K562 (cell line): ENCODE data around the gene INTS4. TPM values are rescaled to one million over a fixed set of nuclear protein-coding genes. Genes with fewer than 3 reads are reported as not detected.
A peak's percentile ranks its signal among the peaks of the same experiment; 100 is the strongest.

Experiments used
- CCNT2 ChIP-seq: IDR thresholded peaks from 2 replicates; pipeline ENCODE4 v1.6.1; 2011; ENCODE audit warnings: borderline replicate concordance, low read depth, mild to moderate bottlenecking, moderate library complexity, mixed read lengths, low read length; ENCODE audit not compliant: insufficient read length; ENCODE audit errors: extremely low read depth
- CEBPG ChIP-seq, 3 experiments: fragments of 200-800 bp in 1 of 3; sonication (Bioruptor generic) in 1 of 3; sonication (generic) in 1 of 3; formaldehyde crosslinking in 1 of 3; IDR thresholded peaks in 2 of 3; conservative IDR thresholded peaks in 1 of 3; 2 replicates each; pipeline versions ENCODE4 v1.6.1 to v1.8.0; 2016 to 2022; ENCODE audit warnings: missing compliant biosample characterization in 2 of 3, missing genetic modification characterization in 2 of 3, mild to moderate bottlenecking in 1 of 3, missing genetic modification reagents in 1 of 3
- CREB3 ChIP-seq: fragments of 450-650 bp; conservative IDR thresholded peaks from 2 replicates; pipeline ENCODE4 v1.6.1; 2016; ENCODE audit warnings: missing genetic modification characterization, low read depth, mild to moderate bottlenecking, missing compliant biosample characterization, moderate library complexity
- ETV5 ChIP-seq: sonication (generic); formaldehyde crosslinking; IDR thresholded peaks from 2 replicates; pipeline ENCODE4 v1.4.0; 2020; ENCODE audit warnings: low read depth, mild to moderate bottlenecking, missing genetic modification reagents
- GTF2A2 ChIP-seq: IDR thresholded peaks from 2 replicates; pipeline ENCODE4 v1.6.1; 2016; ENCODE audit warnings: mild to moderate bottlenecking, missing genetic modification characterization, missing compliant biosample characterization
- ID3 ChIP-seq, 2 experiments: fragments of 250-450 bp in 1 of 2; fragments of 450-650 bp in 1 of 2; sonication (Bioruptor Pico) in 1 of 2; IDR thresholded peaks; 2 replicates each; pipeline versions ENCODE4 v1.6.1 to v1.8.0; 2016 to 2021; ENCODE audit warnings: mild to moderate bottlenecking in 2 of 2, moderate library complexity in 2 of 2, missing compliant biosample characterization in 1 of 2, missing genetic modification characterization in 1 of 2
- JUND ChIP-seq, 2 experiments: IDR thresholded peaks; 2 replicates in 1 of 2; 3 replicates in 1 of 2; pipeline ENCODE4 v1.6.1; 2011; ENCODE audit warnings: borderline replicate concordance in 2 of 2, low read depth in 2 of 2, low read length in 2 of 2, improper control_type of control experiment in 1 of 2, missing biosample characterization in 1 of 2, missing genetic modification characterization in 1 of 2, missing genetic modification reagents in 1 of 2
- MEF2D ChIP-seq: conservative IDR thresholded peaks from 2 replicates; pipeline ENCODE4 v1.6.1; 2016; ENCODE audit warnings: low read depth, missing genetic modification characterization, missing compliant biosample characterization
- NFRKB ChIP-seq: fragments of 450-650 bp; IDR thresholded peaks from 2 replicates; pipeline ENCODE4 v1.6.1; 2016; ENCODE audit warnings: low read depth
- PYGO2 ChIP-seq: fragments of 450-650 bp; IDR thresholded peaks from 2 replicates; pipeline ENCODE4 v1.6.1; 2016; ENCODE audit warnings: mild to moderate bottlenecking, missing genetic modification characterization, moderate library complexity, missing compliant biosample characterization
- ZFP1 ChIP-seq: fragments of 450-650 bp; formaldehyde crosslinking; IDR thresholded peaks from 2 replicates; pipeline ENCODE4 v1.4.0; 2020; ENCODE audit warnings: mild to moderate bottlenecking, mixed read lengths
- ZNF24 ChIP-seq: fragments of 450-650 bp; IDR thresholded peaks from 2 replicates; pipeline ENCODE4 v1.6.1; 2016
- ZNF436 ChIP-seq: fragments of 250-450, 450-650 bp; sonication (Bioruptor Pico); formaldehyde crosslinking; IDR thresholded peaks from 2 replicates; pipeline ENCODE4 v1.7.0; 2020; ENCODE audit warnings: mild to moderate bottlenecking
- ZNF668 ChIP-seq: fragments of 250-450 bp; sonication (Bioruptor Pico); IDR thresholded peaks from 2 replicates; pipeline ENCODE4 v1.8.0; 2022; ENCODE audit warnings: mild to moderate bottlenecking, inconsistent platforms
- polyA plus RNA-seq, 8 experiments: library from polyadenylated mRNA; depleted of rRNA in 4 of 8; stranded (reverse) in 5 of 8; unstranded in 3 of 8; fragments of >200 nt; fragmentation: Nextera tagmentation in 2 of 8; fragmentation: Illumina TruSeq in 1 of 8; extraction: Ambion mirVana in 2 of 8; extraction: Trizol in 1 of 8; gene quantifications; 2 replicates each; pipeline versions ENCODE4 v1.2.1 to v1.2.3, GENCODE V29; 2011 to 2014; ENCODE audit warnings: inconsistent platforms in 1 of 8, missing spikeins in 1 of 8
- total RNA-seq, 7 experiments: library from RNA; depleted of rRNA in 6 of 7; stranded (reverse); fragments of >200 nt in 6 of 7; fragmentation: Illumina TruSeq in 2 of 7; extraction: Trizol in 2 of 7; gene quantifications; 2 replicates each; pipeline versions ENCODE4 v1.2.1 to v1.2.3, GENCODE V29; 2011 to 2021; ENCODE audit warnings: low replicate concordance in 1 of 7
- TF ChIP-seq, protein P1 (sequence below): fragments of 200-800 bp; sonication (Bioruptor generic); IDR thresholded peaks from 2 replicates; pipeline ENCODE4 v1.6.1; 2016; ENCODE audit warnings: missing genetic modification characterization, missing compliant biosample characterization
- TF ChIP-seq, protein P2 (sequence below): fragments of 200-400 bp; formaldehyde crosslinking; IDR thresholded peaks from 2 replicates; pipeline ENCODE4 v1.6.1; 2017; ENCODE audit warnings: mild to moderate bottlenecking, low read depth, low read length, moderate library complexity

Gene INTS4
- total and polyA plus RNA-seq, 9 of the 15 experiments (the other 6 are each of a cell fraction or from before 2014, with no cell fraction given): 28.4 to 53.4 (median 44.5) TPM

DNA sequence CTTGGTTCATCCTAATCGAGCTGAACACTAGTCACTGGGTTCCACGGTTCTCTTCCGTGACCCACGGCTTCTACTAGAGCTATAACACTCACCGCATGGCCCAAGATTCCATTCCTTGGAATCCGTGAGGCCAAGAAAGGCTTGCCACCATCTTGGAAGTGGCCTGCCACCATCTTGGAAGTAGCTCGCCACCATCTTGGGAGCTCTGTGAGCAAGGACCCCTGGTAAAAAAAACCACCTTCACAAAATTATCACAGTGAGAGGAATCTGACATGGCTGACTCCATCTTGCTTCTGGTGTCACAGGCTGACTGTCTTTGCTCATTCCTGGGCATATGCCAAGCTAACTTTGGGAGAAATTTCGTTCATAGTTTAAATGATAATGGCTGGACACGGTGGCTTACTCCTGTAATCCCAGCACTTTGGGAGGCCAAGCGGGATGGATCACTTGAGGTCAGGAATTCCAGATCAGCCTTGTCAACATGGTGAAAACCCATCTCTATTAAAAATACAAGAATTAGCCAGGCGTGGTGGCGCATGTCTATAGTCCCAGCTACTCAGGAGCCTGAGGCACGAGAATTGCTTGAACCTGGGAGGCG is 47.5 kb upstream of the INTS4 start (continued):
- peak; percentile 75 for TF ChIP-seq CREB3
- no peak for TF ChIP-seq CEBPG (CRISPR knock-in tag; IDR thresholded peaks at IDR 0.05)
- no peak for TF ChIP-seq CEBPG (tag; conservative IDR thresholded peaks at IDR 0.05 in 1 of 2, IDR thresholded peaks at IDR 0.05 in 1 of 2)
- TF ChIP-seq ZNF668: peak; percentile 5; the same call in 1 of the 2 replicates
- 0 out of 2 replicates have a peak, but pooled peaks have one; percentile 19 for TF ChIP-seq MEF2D (tag)
- TF ChIP-seq, protein P1, sequence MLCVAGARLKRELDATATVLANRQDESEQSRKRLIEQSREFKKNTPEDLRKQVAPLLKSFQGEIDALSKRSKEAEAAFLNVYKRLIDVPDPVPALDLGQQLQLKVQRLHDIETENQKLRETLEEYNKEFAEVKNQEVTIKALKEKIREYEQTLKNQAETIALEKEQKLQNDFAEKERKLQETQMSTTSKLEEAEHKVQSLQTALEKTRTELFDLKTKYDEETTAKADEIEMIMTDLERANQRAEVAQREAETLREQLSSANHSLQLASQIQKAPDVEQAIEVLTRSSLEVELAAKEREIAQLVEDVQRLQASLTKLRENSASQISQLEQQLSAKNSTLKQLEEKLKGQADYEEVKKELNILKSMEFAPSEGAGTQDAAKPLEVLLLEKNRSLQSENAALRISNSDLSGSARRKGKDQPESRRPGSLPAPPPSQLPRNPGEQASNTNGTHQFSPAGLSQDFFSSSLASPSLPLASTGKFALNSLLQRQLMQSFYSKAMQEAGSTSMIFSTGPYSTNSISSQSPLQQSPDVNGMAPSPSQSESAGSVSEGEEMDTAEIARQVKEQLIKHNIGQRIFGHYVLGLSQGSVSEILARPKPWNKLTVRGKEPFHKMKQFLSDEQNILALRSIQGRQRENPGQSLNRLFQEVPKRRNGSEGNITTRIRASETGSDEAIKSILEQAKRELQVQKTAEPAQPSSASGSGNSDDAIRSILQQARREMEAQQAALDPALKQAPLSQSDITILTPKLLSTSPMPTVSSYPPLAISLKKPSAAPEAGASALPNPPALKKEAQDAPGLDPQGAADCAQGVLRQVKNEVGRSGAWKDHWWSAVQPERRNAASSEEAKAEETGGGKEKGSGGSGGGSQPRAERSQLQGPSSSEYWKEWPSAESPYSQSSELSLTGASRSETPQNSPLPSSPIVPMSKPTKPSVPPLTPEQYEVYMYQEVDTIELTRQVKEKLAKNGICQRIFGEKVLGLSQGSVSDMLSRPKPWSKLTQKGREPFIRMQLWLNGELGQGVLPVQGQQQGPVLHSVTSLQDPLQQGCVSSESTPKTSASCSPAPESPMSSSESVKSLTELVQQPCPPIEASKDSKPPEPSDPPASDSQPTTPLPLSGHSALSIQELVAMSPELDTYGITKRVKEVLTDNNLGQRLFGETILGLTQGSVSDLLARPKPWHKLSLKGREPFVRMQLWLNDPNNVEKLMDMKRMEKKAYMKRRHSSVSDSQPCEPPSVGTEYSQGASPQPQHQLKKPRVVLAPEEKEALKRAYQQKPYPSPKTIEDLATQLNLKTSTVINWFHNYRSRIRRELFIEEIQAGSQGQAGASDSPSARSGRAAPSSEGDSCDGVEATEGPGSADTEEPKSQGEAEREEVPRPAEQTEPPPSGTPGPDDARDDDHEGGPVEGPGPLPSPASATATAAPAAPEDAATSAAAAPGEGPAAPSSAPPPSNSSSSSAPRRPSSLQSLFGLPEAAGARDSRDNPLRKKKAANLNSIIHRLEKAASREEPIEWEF (CRISPR knock-in tag): 0 out of 2 replicates have a peak, but pooled peaks have one; percentile 11
- no peak for TF ChIP-seq ID3 (CRISPR knock-in tag; IDR thresholded peaks at IDR 0.05)
- TF ChIP-seq ID3 (tag; IDR thresholded peaks at IDR 0.05): 0 out of 2 replicates have a peak, but pooled peaks have one; percentile 37
- no peak for TF ChIP-seq ZFP1 (CRISPR knock-in tag)
- TF ChIP-seq CCNT2: no peak
- 0 out of 2 replicates have a peak, but pooled peaks have one; percentile 52 for TF ChIP-seq GTF2A2 (tag)
- no peak for TF ChIP-seq ZNF24
- peak; percentile 44; the same call in 1 of the 2 replicates for TF ChIP-seq PYGO2 (tag)
- TF ChIP-seq ZNF436 (CRISPR knock-in tag): no peak
- TF ChIP-seq, protein P2, sequence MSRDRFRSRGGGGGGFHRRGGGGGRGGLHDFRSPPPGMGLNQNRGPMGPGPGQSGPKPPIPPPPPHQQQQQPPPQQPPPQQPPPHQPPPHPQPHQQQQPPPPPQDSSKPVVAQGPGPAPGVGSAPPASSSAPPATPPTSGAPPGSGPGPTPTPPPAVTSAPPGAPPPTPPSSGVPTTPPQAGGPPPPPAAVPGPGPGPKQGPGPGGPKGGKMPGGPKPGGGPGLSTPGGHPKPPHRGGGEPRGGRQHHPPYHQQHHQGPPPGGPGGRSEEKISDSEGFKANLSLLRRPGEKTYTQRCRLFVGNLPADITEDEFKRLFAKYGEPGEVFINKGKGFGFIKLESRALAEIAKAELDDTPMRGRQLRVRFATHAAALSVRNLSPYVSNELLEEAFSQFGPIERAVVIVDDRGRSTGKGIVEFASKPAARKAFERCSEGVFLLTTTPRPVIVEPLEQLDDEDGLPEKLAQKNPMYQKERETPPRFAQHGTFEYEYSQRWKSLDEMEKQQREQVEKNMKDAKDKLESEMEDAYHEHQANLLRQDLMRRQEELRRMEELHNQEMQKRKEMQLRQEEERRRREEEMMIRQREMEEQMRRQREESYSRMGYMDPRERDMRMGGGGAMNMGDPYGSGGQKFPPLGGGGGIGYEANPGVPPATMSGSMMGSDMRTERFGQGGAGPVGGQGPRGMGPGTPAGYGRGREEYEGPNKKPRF: no peak
- no peak for TF ChIP-seq JUND (IDR thresholded peaks at IDR 0.05; ENCODE audit: borderline replicate concordance, low read depth, low read length)
- no peak for TF ChIP-seq JUND (tag; IDR thresholded peaks at IDR 0.05; ENCODE audit: borderline replicate concordance, low read depth, low read length)
- TF ChIP-seq ETV5 (CRISPR knock-in tag): no peak
- TF ChIP-seq NFRKB: no peak
